T-helper 9 cell (primary cell): ENCODE measurements around the gene CSNK2A1.

Experiments used
- DNase-seq: peaks from one replicate; pipeline ENCODE4 v3.0.0-alpha.2; 2020

The CSNK2A1 gene

GRCh38 chr20:427849-428657 is 115.5 kb downstream of the CSNK2A1 start:
- DNase-seq: no peak

- no peak for DNase-seq
Observed at GRCh38 chr20:427401-427800, 116.2 kb downstream of the CSNK2A1 start.

GRCh38 chr20:426566-426965 is 117.0 kb downstream of the CSNK2A1 start:
- DNase-seq: no peak
